Skeletal muscle tissue (tissue), 4 donors: Measurements from ENCODE around the gene ANO4. TPM values are rescaled to one million over a fixed set of nuclear protein-coding genes. Genes with fewer than 3 reads are reported as not detected.

Experiments used
- H3K27ac ChIP-seq: one replicate; pipeline ENCODE4 v1.7.0; 2013; ENCODE audit warnings: mild to moderate bottlenecking, low read depth, low read length, inconsistent platforms
- H3K27me3 ChIP-seq, 3 donors: one replicate each; pipeline ENCODE4 v1.7.0; 2013; ENCODE audit warnings: low read length in 3 of 3; ENCODE audit not compliant: control insufficient read depth in 3 of 3, insufficient read depth in 3 of 3
- H3K36me3 ChIP-seq, 3 donors: one replicate each; pipeline ENCODE4 v1.7.0; 2013; ENCODE audit warnings: low read length in 3 of 3; ENCODE audit not compliant: control insufficient read depth in 3 of 3, insufficient read depth in 3 of 3
- H3K4me1 ChIP-seq, 3 donors: one replicate each; pipeline ENCODE4 v1.7.0; 2013; ENCODE audit warnings: low read length in 3 of 3, mild to moderate bottlenecking in 3 of 3; ENCODE audit not compliant: control insufficient read depth in 3 of 3, insufficient read depth in 3 of 3
- H3K4me3 ChIP-seq, 3 donors: one replicate each; pipeline ENCODE4 v1.7.0; 2013; ENCODE audit warnings: low read length in 3 of 3
- H3K9ac ChIP-seq, 3 donors: one replicate each; pipeline ENCODE4 v1.7.0; 2013; ENCODE audit warnings: low read length in 3 of 3, mild to moderate bottlenecking in 3 of 3, moderate library complexity in 2 of 3, low read depth in 1 of 3
- H3K9me3 ChIP-seq, 3 donors: one replicate each; pipeline ENCODE4 v1.7.0; 2013; ENCODE audit warnings: low read length in 3 of 3; ENCODE audit not compliant: control insufficient read depth in 3 of 3
- total RNA-seq: library from RNA; depleted of rRNA; stranded (reverse); fragments of >200 nt; gene quantifications from one replicate; pipeline ENCODE4 v1.2.3, GENCODE V29; 2014
- donor health status: Osteomylitis.

The ANO4 gene
- total RNA-seq, 1 donor from 2014 or later: 0.52 TPM

- Histone ChIP-seq H3K27me3 (no peaks in the 10 kb centered on the region), H3K9ac (no peak overlapping the region), H3K4me3 (no peak overlapping the region), H3K36me3 (no peaks in the 10 kb centered on the region), H3K4me1 (no peaks in the 10 kb centered on the region), H3K9me3 (no peaks in the 10 kb centered on the region), H3K27ac (no peak overlapping the region)
Observed at GRCh38 chr12:100992194-100992593, 197.6 kb downstream of the ANO4 start.

GRCh38 chr12:100993916-100994450 lies 199.4 kb downstream of the ANO4 start:
- Histone ChIP-seq H3K4me3 (no peak overlapping the region), H3K9me3 (no peaks in the 10 kb centered on the region), H3K27me3 (no peaks in the 10 kb centered on the region), H3K4me1 (no peaks in the 10 kb centered on the region), H3K9ac (no peak overlapping the region), H3K36me3 (no peaks in the 10 kb centered on the region), H3K27ac (no peak overlapping the region)

- Histone ChIP-seq H3K4me3 (no peak overlapping the region), H3K4me1 (no peaks in the 10 kb centered on the region), H3K27ac (no peak overlapping the region), H3K27me3 (no peaks in the 10 kb centered on the region), H3K36me3 (no peaks in the 10 kb centered on the region), H3K9ac (no peak overlapping the region), H3K9me3 (no peaks in the 10 kb centered on the region)
Observed at GRCh38 chr12:100995201-100995600, 200.6 kb downstream of the ANO4 start.

GRCh38 chr12:100995771-100996170 lies 201.2 kb downstream of the ANO4 start:
- Histone ChIP-seq H3K9me3 (no peaks in the 10 kb centered on the region), H3K4me1 (no peaks in the 10 kb centered on the region), H3K36me3 (no peaks in the 10 kb centered on the region), H3K4me3 (no peak overlapping the region), H3K9ac (no peak overlapping the region), H3K27me3 (no peaks in the 10 kb centered on the region), H3K27ac (no peak overlapping the region)

- Histone ChIP-seq H3K9me3 (no peaks in the 10 kb centered on the region), H3K4me1 (no peaks in the 10 kb centered on the region), H3K4me3 (no peak overlapping the region)
Observed at GRCh38 chr12:101001669-101002068, 207.1 kb downstream of the ANO4 start.

GRCh38 chr12:101002696-101003419 lies 208.3 kb downstream of the ANO4 start:
- Histone ChIP-seq H3K36me3 (no peaks in the 10 kb centered on the region), H3K27ac (no peak overlapping the region), H3K27me3 (no peaks in the 10 kb centered on the region), H3K4me3 (no peak overlapping the region), H3K9me3 (no peaks in the 10 kb centered on the region), H3K4me1 (no peaks in the 10 kb centered on the region), H3K9ac (no peak overlapping the region)

More at GRCh38 chr12:101001669-101002068, 207.1 kb downstream of the ANO4 start:
- Histone ChIP-seq H3K36me3 (no peaks in the 10 kb centered on the region), H3K9ac (no peak overlapping the region), H3K27me3 (no peaks in the 10 kb centered on the region), H3K27ac (no peak overlapping the region)

- no peaks in the 10 kb centered on the region for H3K4me1 ChIP-seq
Observed at GRCh38 chr12:101004898-101005297, 210.3 kb downstream of the ANO4 start.

GRCh38 chr12:101009274-101009673 lies 214.7 kb downstream of the ANO4 start:
- no peaks in the 10 kb centered on the region for H3K4me1 ChIP-seq
- no peaks in the 10 kb centered on the region for H3K27me3 ChIP-seq
- no peaks in the 10 kb centered on the region for H3K36me3 ChIP-seq
- H3K4me3 ChIP-seq: no peak overlapping the region
- H3K9ac ChIP-seq: no peak overlapping the region
- H3K27ac ChIP-seq: no peak overlapping the region
- H3K9me3 ChIP-seq: peaks cover 0 to 3% (median 0%) of the 10 kb centered on the region in 3 donors

More at GRCh38 chr12:101004898-101005297, 210.3 kb downstream of the ANO4 start:
- Histone ChIP-seq H3K27ac (no peak overlapping the region), H3K9ac (no peak overlapping the region), H3K4me3 (no peak overlapping the region), H3K9me3 (peaks cover 0 to 3% (median 0%) of the 10 kb centered on the region in 3 donors), H3K27me3 (no peaks in the 10 kb centered on the region), H3K36me3 (no peaks in the 10 kb centered on the region)

GRCh38 chr12:101010896-101011295 lies 216.3 kb downstream of the ANO4 start:
- Histone ChIP-seq H3K9ac (no peak overlapping the region), H3K4me1 (no peaks in the 10 kb centered on the region), H3K27ac (no peak overlapping the region), H3K9me3 (peaks cover 0 to 3% (median 0%) of the 10 kb centered on the region in 3 donors), H3K4me3 (no peak overlapping the region), H3K36me3 (no peaks in the 10 kb centered on the region), H3K27me3 (no peaks in the 10 kb centered on the region)

GRCh38 chr12:101013993-101014392 lies 219.4 kb downstream of the ANO4 start:
- H3K4me1 ChIP-seq: no peaks in the 10 kb centered on the region
- no peak overlapping the region for H3K27ac ChIP-seq
- H3K9ac ChIP-seq: no peak overlapping the region
- no peaks in the 10 kb centered on the region for H3K27me3 ChIP-seq
- H3K9me3 ChIP-seq: no peaks in the 10 kb centered on the region
- H3K4me3 ChIP-seq: no peak overlapping the region
- no peaks in the 10 kb centered on the region for H3K36me3 ChIP-seq
